ENCODE measurements around the gene SAMD3. TPM values are rescaled to one million over a fixed set of nuclear protein-coding genes. Genes with fewer than 3 reads are reported as not detected.
"Not testable (repeated sequence)": the region's sequence is repeated elsewhere in the genome, so short reads cannot be mapped to it uniquely, and the experiment has no call there.

The SAMD3 gene, protein sequence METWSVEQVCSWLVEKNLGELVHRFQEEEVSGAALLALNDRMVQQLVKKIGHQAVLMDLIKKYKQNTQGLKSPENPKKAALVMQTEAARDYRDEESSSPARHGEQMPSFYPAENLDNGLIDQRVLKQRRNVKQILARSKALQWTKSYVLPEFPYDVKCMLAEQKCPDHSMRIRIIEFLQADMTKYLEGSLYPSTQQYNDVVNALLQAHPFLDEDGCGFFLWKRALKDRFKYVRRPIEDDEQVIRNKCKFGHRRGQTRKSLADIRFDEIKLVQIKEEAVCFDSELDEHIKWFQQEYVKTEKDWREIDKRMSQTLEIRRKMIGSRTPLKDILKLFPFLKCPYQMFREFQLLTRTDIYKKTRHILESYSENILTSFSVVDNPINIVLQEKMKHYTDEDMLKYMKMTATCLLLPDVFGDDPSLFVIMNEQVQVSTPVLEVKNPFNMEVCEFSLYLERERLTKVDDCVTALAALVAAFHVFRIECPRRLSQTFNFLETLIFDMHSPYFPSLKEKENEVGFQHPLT
- 1 to 10 TPM; 2.7 to 3.3 TPM for total RNA-seq

- Mint-ChIP-seq H3K27ac (peak within 1 kb of the TSS; percentile 68), H3K36me3 (peaks cover 12% of the 10 kb centered on the region), H3K27me3 (no peaks in the 10 kb centered on the region), H3K9me3 (peaks cover 8% of the 10 kb centered on the region), H3K4me1 (peaks cover 40% of the 10 kb centered on the region), H3K4me3 (peak within 1 kb of the TSS; percentile 16)
- DNase-seq: no peak
These were observed at the start of gene SAMD3 for GRCh38 chr6:130222775-130223174. TSS of gene SAMD3 (minus strand) at chr6:130222951. CDS start at chr6:130215273, 7,678 bp downstream.

GRCh38 chr6:130269969-130270635 lies 47.4 kb upstream of the SAMD3 start:
- Mint-ChIP-seq H3K4me1 (no peaks in the 10 kb centered on the region), H3K9me3 (peaks cover 19% of the 10 kb centered on the region), H3K27me3 (no peaks in the 10 kb centered on the region), H3K4me3 (no peak overlapping the region), H3K36me3 (peaks cover 5% of the 10 kb centered on the region), H3K27ac (no peak overlapping the region)
- no peak for DNase-seq

GRCh38 chr6:130265553-130265952 lies 42.8 kb upstream of the SAMD3 start:
- H3K9me3 Mint-ChIP-seq: peaks cover 14% of the 10 kb centered on the region
- H3K4me1 Mint-ChIP-seq, H3K27me3 Mint-ChIP-seq, DNase-seq, H3K27ac Mint-ChIP-seq, H3K4me3 Mint-ChIP-seq, H3K36me3 Mint-ChIP-seq: not testable (repeated sequence)

- no peak for DNase-seq
- no peaks in the 10 kb centered on the region for H3K27me3 Mint-ChIP-seq
- peaks cover 2% of the 10 kb centered on the region for H3K4me1 Mint-ChIP-seq
- H3K27ac Mint-ChIP-seq: no peak overlapping the region
- H3K36me3 Mint-ChIP-seq: peaks cover 5% of the 10 kb centered on the region
- H3K4me3 Mint-ChIP-seq: no peak overlapping the region
- peaks cover 13% of the 10 kb centered on the region for H3K9me3 Mint-ChIP-seq
These were observed 39.3 kb upstream of the SAMD3 start for GRCh38 chr6:130262008-130262407.

DNA sequence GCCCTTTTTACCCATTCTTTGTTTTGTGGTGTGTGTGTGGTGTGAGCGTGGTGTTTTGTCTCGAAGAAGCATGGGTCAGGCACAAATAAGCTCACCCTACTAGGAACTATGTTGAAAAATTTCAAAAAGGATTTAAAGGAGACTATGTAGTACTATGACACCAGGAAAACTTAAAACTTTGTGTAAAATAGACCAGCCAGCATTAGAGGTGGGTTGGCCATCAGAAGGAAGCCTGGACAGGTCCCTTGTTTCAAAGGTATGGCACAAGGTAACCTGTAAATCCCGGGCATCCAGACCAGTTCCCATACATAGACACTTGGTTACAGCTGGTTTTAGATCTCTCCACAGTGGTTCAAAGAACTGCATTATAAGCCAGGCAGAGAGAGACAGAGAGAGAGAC lies 38.8 kb upstream of the SAMD3 start:
- not testable (repeated sequence) for H3K4me3 Mint-ChIP-seq, H3K36me3 Mint-ChIP-seq, H3K27me3 Mint-ChIP-seq, DNase-seq, H3K4me1 Mint-ChIP-seq, H3K27ac Mint-ChIP-seq
- H3K9me3 Mint-ChIP-seq: peaks cover 13% of the 10 kb centered on the region

DNA sequence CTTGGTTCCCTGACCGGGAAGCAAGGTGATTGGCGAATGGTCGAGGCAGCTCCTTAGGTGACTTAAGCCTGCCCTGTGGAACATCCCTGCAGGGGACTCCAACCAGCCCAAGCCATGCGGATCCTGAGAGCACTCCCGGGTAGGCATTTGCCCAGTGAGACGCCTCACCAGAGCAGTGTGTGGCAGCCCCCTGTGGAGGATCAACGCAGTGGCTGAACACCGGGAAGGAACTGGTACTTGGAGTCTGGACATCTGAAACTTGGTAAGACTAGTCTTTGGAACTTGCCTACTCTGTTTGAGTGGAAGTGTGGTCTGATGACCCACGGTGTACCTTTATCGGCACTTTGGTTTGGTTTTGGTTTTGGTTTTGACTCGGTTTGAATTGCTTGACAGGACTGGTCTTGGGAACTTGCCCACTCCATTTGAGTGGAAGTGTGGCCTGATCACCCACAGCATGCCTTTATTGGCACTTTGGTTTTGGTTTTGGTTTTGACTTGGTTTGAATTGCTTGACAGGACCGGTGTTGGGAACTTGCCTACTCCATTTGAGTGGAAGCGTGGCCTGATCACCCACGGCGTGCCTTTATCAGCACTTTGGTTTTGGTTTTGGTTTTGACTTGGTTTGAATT lies 38.0 kb upstream of the SAMD3 start:
- not testable (repeated sequence) for H3K4me1 Mint-ChIP-seq, DNase-seq, H3K4me3 Mint-ChIP-seq, H3K27ac Mint-ChIP-seq, H3K27me3 Mint-ChIP-seq, H3K36me3 Mint-ChIP-seq
- peaks cover 15% of the 10 kb centered on the region for H3K9me3 Mint-ChIP-seq

DNA sequence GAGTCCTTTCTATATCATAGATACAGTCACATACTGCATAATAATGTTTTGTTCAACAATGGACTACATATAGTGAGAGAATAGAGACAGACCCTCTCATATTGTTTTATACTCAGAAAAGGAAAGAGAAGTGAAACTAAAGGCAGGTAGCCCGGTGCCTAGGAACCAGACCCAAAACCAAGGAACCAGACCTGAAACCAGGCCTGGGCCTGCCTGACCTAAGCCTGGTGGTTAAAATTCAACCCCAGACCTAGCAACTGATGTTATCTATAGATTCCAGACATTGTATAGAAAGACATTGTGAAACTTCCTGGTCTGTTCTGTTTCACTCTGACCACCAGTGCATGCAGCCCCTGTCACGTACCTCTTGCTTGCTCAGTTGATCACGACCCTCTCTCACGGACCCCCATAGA lies 37.3 kb upstream of the SAMD3 start:
- H3K4me1 Mint-ChIP-seq, H3K36me3 Mint-ChIP-seq, H3K27me3 Mint-ChIP-seq, DNase-seq, H3K4me3 Mint-ChIP-seq, H3K27ac Mint-ChIP-seq: not testable (repeated sequence)
- peaks cover 15% of the 10 kb centered on the region for H3K9me3 Mint-ChIP-seq

DNA sequence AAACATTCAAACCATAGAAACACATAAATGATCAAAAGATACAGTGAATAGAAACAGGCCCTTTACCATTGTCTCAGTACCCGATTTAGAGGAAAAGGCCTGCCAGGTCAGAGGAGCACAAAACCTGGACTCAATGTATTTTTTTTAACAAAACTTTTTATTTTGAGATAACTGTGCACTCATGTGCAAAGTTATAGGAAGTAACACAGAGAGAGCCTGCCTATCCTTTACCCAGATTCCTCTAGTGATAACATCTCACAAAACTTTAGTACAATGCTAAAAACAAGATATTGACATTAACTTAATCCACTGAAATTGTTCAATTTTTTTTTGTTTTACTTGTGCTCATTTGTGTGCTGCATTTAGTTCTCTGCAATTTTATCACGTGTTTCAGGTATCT lies 36.8 kb upstream of the SAMD3 start:
- Mint-ChIP-seq H3K27ac (no peak overlapping the region), H3K27me3 (no peaks in the 10 kb centered on the region), H3K36me3 (peaks cover 5% of the 10 kb centered on the region), H3K4me1 (peaks cover 2% of the 10 kb centered on the region), H3K9me3 (peaks cover 15% of the 10 kb centered on the region), H3K4me3 (no peak overlapping the region)
- no peak for DNase-seq

DNA sequence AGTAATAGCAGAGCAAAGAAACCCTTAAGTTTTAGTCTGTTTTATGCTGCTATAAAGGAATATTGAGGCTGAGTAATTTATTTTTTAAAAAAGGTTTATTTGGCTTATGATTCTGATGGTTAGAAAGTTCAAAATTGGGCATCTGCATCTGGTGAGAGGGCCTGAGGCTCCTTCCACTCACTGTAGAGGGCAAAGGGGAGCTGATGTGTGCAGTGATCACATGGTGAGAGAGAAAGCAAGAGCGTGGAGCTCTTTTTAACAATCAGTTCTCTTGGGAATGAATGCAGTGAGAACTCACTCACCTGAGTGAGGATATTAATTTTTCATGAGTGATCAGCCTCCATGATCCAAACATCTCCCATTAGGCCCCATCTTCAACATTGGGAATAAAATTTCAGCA lies 36.4 kb upstream of the SAMD3 start:
- no peaks in the 10 kb centered on the region for H3K27me3 Mint-ChIP-seq
- peaks cover 5% of the 10 kb centered on the region for H3K36me3 Mint-ChIP-seq
- H3K4me1 Mint-ChIP-seq: peaks cover 2% of the 10 kb centered on the region
- H3K9me3 Mint-ChIP-seq: peaks cover 15% of the 10 kb centered on the region
- no peak overlapping the region for H3K27ac Mint-ChIP-seq
- H3K4me3 Mint-ChIP-seq: no peak overlapping the region
- no peak for DNase-seq

DNA sequence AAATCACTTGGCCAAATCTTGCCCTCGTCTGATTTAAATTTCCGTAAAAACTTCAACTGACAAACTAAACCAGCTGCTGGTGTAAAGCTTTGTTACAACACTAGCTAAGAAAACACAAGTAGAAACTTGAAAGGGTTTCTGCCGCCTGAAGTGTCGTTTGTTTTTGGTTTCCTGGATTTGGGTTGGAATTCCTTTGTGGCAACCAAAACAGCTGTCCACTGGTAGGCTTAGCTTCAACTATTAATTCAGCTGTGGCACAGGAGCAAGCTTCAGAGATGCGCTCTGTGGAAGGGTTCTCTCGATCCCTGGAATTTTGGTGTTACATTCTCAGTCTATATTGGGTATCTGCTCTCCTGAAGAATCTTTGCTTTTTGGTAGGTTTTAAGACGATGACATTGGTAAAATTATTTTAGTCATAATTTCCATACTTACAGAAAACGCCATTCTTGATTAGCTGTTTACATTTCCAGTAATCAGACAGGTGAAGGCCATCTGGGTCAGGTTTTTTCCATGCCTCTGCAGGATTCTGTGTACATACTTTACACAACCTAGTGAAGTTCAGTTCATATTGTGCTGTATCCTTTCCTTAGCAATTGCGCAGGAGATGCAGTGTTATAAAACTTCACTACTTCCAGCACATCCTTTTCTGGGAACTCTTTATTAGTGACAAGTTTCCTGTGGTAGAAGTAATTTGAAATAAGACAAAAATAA lies 29.9 kb upstream of the SAMD3 start:
- H3K9me3 Mint-ChIP-seq: peaks cover 2% of the 10 kb centered on the region
- DNase-seq: no peak
- no peaks in the 10 kb centered on the region for H3K4me1 Mint-ChIP-seq
- no peak overlapping the region for H3K4me3 Mint-ChIP-seq
- no peaks in the 10 kb centered on the region for H3K36me3 Mint-ChIP-seq
- no peaks in the 10 kb centered on the region for H3K27me3 Mint-ChIP-seq
- H3K27ac Mint-ChIP-seq: no peak overlapping the region

GRCh38 chr6:130245267-130245666 lies 22.5 kb upstream of the SAMD3 start:
- no peaks in the 10 kb centered on the region for H3K9me3 Mint-ChIP-seq
- no peak for DNase-seq
- no peaks in the 10 kb centered on the region for H3K36me3 Mint-ChIP-seq
- no peaks in the 10 kb centered on the region for H3K4me1 Mint-ChIP-seq
- no peak overlapping the region for H3K4me3 Mint-ChIP-seq
- H3K27me3 Mint-ChIP-seq: no peaks in the 10 kb centered on the region
- H3K27ac Mint-ChIP-seq: no peak overlapping the region

GRCh38 chr6:130244728-130245127 lies 22.0 kb upstream of the SAMD3 start:
- H3K27me3 Mint-ChIP-seq: no peaks in the 10 kb centered on the region
- H3K4me1 Mint-ChIP-seq: no peaks in the 10 kb centered on the region
- no peak for DNase-seq
- no peak overlapping the region for H3K4me3 Mint-ChIP-seq
- H3K9me3 Mint-ChIP-seq: no peaks in the 10 kb centered on the region
- H3K36me3 Mint-ChIP-seq: no peaks in the 10 kb centered on the region
- H3K27ac Mint-ChIP-seq: no peak overlapping the region

DNA sequence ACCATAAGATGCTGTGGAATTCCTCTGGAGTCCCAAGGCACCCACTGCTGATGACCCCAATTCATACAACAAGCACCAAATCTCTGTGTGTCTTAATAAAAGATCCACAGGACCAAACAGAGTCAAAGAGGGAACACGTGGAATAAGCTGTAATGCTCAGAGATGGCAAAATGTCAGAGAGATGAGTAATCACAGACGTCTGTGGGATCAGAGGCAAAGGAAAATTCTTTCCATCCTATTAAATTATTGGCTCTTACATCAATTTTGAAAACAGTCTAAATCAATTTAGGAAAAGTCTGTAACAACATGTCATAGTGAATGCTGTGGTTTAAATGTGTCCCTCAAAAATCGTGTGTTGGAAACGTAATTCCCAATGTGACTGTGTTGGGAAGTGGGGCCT lies 17.5 kb upstream of the SAMD3 start:
- DNase-seq: no peak
- H3K36me3 Mint-ChIP-seq: no peaks in the 10 kb centered on the region
- H3K4me3 Mint-ChIP-seq: no peak overlapping the region
- H3K27me3 Mint-ChIP-seq: no peaks in the 10 kb centered on the region
- no peaks in the 10 kb centered on the region for H3K4me1 Mint-ChIP-seq
- H3K27ac Mint-ChIP-seq: no peak overlapping the region
- no peaks in the 10 kb centered on the region for H3K9me3 Mint-ChIP-seq

DNA sequence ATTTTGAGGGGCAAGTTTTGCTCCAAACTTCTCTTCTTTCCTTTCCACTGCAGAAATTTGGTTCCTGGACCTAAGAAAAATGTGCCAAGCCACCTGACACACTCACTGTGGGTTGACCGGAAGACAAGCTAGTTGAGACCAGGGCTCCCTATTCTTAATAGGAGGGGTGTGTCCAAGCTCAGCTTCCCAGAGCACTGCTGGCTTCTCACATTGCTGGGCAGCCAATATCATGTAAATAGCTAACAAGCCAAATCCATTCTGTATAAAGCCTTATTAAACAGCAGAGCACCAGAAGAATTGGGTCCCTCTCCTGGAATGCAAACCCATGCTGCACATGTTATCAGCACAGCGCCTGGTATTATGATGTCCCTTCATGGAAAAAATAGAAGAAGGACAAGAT lies 17.0 kb upstream of the SAMD3 start:
- H3K9me3 Mint-ChIP-seq: no peaks in the 10 kb centered on the region
- H3K27ac Mint-ChIP-seq: no peak overlapping the region
- H3K36me3 Mint-ChIP-seq: no peaks in the 10 kb centered on the region
- DNase-seq: no peak
- H3K4me3 Mint-ChIP-seq: no peak overlapping the region
- no peaks in the 10 kb centered on the region for H3K4me1 Mint-ChIP-seq
- H3K27me3 Mint-ChIP-seq: no peaks in the 10 kb centered on the region

- DNase-seq: no peak
- Mint-ChIP-seq H3K9me3 (no peaks in the 10 kb centered on the region), H3K4me1 (peaks cover 3% of the 10 kb centered on the region), H3K4me3 (no peak overlapping the region), H3K27me3 (no peaks in the 10 kb centered on the region), H3K27ac (no peak overlapping the region), H3K36me3 (no peaks in the 10 kb centered on the region)
These were observed 10.6 kb upstream of the SAMD3 start for GRCh38 chr6:130233330-130233729.
